H7 (cell line): ENCODE measurements around the gene MLC1. TPM values are rescaled to one million over a fixed set of nuclear protein-coding genes. Genes with fewer than 3 reads are reported as not detected.

ENCODE experiments used
- DNase-seq: peaks from one replicate; pipeline ENCODE4 v3.0.0; 2012
- H3K27me3 ChIP-seq: 2 replicates; pipeline ENCODE4 v1.6.0; 2011; ENCODE audit warnings: mild to moderate bottlenecking, low read length; ENCODE audit not compliant: control insufficient read depth, insufficient read depth
- H3K36me3 ChIP-seq: replicated peaks from 2 replicates; pipeline ENCODE4 v1.5.1; 2011; ENCODE audit warnings: low read length; ENCODE audit not compliant: control insufficient read depth, insufficient read depth
- H3K4me3 ChIP-seq: 2 replicates; pipeline ENCODE4 v1.5.1; 2011; ENCODE audit warnings: low read depth, mild to moderate bottlenecking, control low read depth, low read length, moderate library complexity; ENCODE audit not compliant: insufficient read depth
- total RNA-seq: library from RNA; depleted of rRNA; stranded (reverse); fragments of >200 nt; shearing (Covaris generic); gene quantifications from 2 replicates; pipeline ENCODE4 v1.2.3, GENCODE V29; 2014

The MLC1 gene
- total RNA-seq, 1 experiment from 2014 or later = 0.14 TPM

GRCh38 chr22:50114221-50115021 is 29.2 kb upstream of the MLC1 start:
- Histone ChIP-seq H3K27me3 (no peaks in the 10 kb centered on the region), H3K4me3 (no peak overlapping the region), H3K36me3 (no peaks in the 10 kb centered on the region)
- DNase-seq = no peak

GRCh38 chr22:50112151-50113118 is 27.2 kb upstream of the MLC1 start:
- Histone ChIP-seq H3K4me3 (no peak overlapping the region), H3K27me3 (no peaks in the 10 kb centered on the region)
- no peak for DNase-seq

GRCh38 chr22:50111056-50111455 is 25.8 kb upstream of the MLC1 start:
- Histone ChIP-seq H3K27me3 (no peaks in the 10 kb centered on the region), H3K36me3 (no peaks in the 10 kb centered on the region), H3K4me3 (no peak overlapping the region)
- no peak for DNase-seq

More at GRCh38 chr22:50112151-50113118, 27.2 kb upstream of the MLC1 start:
- H3K36me3 ChIP-seq = no peaks in the 10 kb centered on the region

GRCh38 chr22:50107529-50107928 is 22.3 kb upstream of the MLC1 start:
- no peaks in the 10 kb centered on the region for H3K36me3 ChIP-seq
- no peak overlapping the region for H3K4me3 ChIP-seq
- no peak for DNase-seq
- H3K27me3 ChIP-seq = no peaks in the 10 kb centered on the region

DNA sequence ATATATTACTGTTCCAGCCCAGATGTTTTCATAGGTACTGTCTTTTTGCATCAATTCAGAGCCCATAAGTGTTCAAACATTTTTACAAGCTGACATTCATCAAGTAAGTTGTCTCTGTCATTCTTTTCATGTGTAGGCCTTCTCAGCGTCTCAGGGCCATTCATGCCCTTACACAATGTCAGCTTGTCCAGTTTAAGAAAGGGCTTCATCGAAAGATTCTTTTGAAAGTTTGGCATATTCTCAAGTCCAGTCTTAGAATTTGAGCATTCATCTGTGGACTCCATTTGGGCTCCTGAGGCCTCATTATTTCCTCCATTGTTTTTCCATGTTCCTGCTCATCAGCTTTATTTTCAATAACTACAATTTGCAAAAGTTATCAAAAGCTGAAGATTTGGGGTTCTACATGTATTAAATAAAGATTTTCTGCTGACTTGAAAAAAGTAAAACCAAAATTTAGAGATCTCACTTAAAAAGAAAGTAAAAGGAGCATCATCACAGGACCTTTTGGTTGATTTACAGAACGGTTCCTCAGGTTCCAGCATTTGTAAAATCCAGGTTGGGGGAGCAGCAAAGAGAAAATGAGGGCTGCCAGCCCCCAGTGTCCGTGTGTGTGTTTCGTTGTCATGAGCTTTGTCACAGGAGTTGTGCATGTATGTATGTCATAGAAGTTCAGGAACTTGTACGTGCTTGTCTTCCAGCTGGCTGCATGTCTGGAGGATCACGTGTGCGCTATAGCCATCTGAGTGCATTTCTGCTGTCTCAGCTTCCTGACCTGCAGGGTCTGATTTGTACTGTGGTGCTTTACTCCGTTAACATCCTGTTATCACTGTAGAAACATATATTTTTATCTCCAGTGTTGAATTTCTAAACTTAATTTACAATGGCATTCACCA is 20.2 kb upstream of the MLC1 start:
- Histone ChIP-seq H3K4me3 (no peak overlapping the region), H3K36me3 (no peaks in the 10 kb centered on the region), H3K27me3 (no peaks in the 10 kb centered on the region)
- no peak for DNase-seq

GRCh38 chr22:50104141-50104544 is 18.9 kb upstream of the MLC1 start:
- no peaks in the 10 kb centered on the region for H3K27me3 ChIP-seq
- no peak for DNase-seq

GRCh38 chr22:50102946-50103345 is 17.7 kb upstream of the MLC1 start:
- Histone ChIP-seq H3K36me3 (no peaks in the 10 kb centered on the region), H3K4me3 (no peak overlapping the region), H3K27me3 (no peaks in the 10 kb centered on the region)
- peak; percentile 61 for DNase-seq

More at GRCh38 chr22:50104141-50104544, 18.9 kb upstream of the MLC1 start:
- H3K4me3 ChIP-seq = no peak overlapping the region
- no peaks in the 10 kb centered on the region for H3K36me3 ChIP-seq

- Histone ChIP-seq H3K4me3 (no peak overlapping the region), H3K27me3 (no peaks in the 10 kb centered on the region), H3K36me3 (no peaks in the 10 kb centered on the region)
- DNase-seq = no peak
These were observed 16.8 kb upstream of the MLC1 start for GRCh38 chr22:50101870-50102565.

DNA sequence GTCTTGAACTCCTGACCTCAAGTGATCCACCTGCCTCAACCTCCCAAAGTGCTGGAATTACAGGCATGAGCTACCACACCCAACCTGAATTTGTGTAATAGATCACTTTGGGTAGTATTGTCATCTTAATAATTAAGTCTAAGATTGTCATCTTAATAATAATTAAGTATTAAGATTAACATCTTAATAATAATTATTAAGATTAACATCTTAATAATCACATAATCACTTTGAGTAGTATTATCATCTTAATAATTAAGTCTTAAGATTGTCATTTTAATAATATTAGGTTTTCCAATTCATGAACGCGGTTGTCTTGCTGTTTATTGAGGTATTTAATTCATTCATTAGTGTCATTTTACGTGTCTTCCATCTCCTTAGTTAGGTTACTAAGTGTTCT is 12.8 kb upstream of the MLC1 start:
- DNase-seq = no peak
- Histone ChIP-seq H3K4me3 (no peak overlapping the region), H3K36me3 (no peaks in the 10 kb centered on the region), H3K27me3 (no peaks in the 10 kb centered on the region; the same call in 1 of the 2 replicates)

DNA sequence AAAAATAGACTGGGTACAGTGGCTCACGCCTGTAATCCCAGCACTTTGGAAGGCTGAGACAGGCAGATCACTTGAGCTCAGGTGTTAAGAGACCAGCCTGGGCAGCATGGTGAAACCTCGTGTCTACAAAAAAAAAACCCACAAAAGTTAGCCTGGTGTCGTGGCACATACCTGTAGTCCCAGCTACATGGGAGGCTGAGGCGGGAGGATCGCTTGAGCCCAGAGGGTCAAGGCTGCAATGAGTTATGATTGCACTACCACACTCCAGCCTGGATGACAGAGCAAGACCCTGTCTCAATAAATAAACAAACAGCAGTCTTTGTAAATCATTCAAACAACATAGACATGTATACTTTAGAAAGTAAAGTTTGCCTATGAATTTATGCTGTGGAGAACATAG is 7.1 kb upstream of the MLC1 start:
- no peak for DNase-seq
- no peaks in the 10 kb centered on the region; the same call in 1 of the 2 replicates for H3K27me3 ChIP-seq
- H3K36me3 ChIP-seq = no peaks in the 10 kb centered on the region
- no peak overlapping the region for H3K4me3 ChIP-seq

DNA sequence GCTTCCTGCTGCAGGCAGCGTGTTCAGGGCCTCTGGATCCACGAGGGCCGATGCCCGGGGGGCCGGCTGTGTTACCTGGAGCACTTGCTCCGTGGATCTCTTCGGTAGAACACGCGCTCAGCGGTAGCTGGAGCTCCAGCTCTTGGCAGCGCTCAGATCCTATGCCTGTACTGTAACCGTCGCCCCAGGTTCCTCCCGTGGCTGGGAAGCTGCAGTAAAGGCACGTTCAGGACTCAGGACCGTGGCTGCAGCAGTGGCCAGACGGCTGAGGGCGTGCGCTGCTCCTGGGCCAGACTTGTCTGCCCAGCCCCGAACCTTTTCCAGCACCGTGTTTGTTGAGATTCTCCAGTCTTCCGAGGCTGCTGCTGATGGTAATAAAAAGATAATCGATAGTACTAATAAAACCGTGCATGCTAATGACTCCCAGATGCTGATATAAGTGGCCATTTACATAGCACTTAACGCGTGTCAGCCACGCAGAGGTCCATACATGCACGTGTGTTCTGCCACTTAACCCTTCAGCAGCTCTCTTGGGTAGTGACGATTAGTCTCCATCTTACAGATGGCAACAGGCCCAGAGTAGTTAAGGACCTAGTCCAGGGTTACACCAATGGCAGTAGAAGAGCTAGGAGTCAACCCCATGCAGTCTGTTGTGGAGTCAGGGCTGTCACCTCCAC is 6.0 kb upstream of the MLC1 start:
- Histone ChIP-seq H3K4me3 (no peak overlapping the region), H3K36me3 (no peaks in the 10 kb centered on the region), H3K27me3 (no peaks in the 10 kb centered on the region; the same call in 1 of the 2 replicates)
- no peak for DNase-seq

- no peak overlapping the region for H3K4me3 ChIP-seq
- H3K36me3 ChIP-seq = no peaks in the 10 kb centered on the region
- H3K27me3 ChIP-seq = no peaks in the 10 kb centered on the region; the same call in 1 of the 2 replicates
- no peak for DNase-seq
These were observed 5.1 kb upstream of the MLC1 start for GRCh38 chr22:50090412-50090714.

DNA sequence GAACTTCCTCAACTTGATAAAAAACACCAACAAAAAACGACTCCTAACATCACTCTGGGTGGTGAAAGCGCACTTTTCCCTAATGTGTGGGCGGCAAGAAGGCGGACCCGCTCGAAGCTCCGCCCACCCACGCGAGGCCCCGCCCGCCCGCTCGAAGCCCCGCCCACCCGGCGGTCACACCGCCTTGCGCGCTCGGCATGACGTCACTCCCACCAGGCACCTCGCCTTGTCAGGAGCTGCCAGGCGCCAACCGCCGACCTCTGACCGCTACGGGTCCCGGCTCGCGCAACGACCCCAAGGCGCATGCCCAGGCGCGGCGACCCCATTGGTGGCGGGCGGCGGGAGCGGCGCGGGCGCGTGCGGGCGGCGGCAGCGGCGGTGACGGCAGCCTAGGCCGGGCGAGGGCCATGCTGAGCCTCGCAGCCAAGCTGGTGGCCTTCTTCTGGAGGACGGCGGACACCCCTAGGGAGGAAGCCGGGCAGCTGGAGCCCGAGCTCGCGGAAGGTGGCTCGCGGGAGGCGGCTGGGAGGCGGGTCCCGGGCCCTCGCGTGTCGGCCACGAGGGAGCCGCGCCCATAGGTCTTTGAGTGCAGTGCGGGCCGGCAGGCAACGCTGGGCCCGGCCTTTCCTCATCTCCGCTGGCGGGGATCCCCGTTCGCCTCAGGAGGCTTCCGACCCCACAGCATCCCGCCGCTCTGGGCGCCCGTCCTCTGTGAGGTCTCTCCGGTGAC is 4.6 kb upstream of the MLC1 start, which contains the start of gene MOV10L1:
TSS of gene MOV10L1 (plus strand) at position 325 of the 730 bp plus-strand sequence. CDS start at position 408, 83 bp downstream.
- DNase-seq = peak; percentile 83
- no peaks in the 10 kb centered on the region; the same call in 1 of the 2 replicates for H3K27me3 ChIP-seq
- no peak within 1 kb of the TSS for H3K4me3 ChIP-seq

More for the DNA sequence above, 4.6 kb upstream of the MLC1 start, which contains the start of gene MOV10L1:
- H3K36me3 ChIP-seq = no peaks in the 10 kb centered on the region
